Activated T-cell treated with anti-CD3 and anti-CD28 coated beads, Interleukin-2, amount 50 U/mL, for 1 hour (primary cell): ENCODE data around the gene KRT74.

Experiments used
- DNase-seq: peaks from one replicate; pipeline ENCODE4 v3.0.0-alpha.2; 2020

The KRT74 gene

GRCh38 chr12:52518574-52519386 lies 54.9 kb downstream of the KRT74 start:
- DNase-seq, result no peak

GRCh38 chr12:52517888-52518287 lies 55.8 kb downstream of the KRT74 start:
- DNase-seq, result no peak

DNA sequence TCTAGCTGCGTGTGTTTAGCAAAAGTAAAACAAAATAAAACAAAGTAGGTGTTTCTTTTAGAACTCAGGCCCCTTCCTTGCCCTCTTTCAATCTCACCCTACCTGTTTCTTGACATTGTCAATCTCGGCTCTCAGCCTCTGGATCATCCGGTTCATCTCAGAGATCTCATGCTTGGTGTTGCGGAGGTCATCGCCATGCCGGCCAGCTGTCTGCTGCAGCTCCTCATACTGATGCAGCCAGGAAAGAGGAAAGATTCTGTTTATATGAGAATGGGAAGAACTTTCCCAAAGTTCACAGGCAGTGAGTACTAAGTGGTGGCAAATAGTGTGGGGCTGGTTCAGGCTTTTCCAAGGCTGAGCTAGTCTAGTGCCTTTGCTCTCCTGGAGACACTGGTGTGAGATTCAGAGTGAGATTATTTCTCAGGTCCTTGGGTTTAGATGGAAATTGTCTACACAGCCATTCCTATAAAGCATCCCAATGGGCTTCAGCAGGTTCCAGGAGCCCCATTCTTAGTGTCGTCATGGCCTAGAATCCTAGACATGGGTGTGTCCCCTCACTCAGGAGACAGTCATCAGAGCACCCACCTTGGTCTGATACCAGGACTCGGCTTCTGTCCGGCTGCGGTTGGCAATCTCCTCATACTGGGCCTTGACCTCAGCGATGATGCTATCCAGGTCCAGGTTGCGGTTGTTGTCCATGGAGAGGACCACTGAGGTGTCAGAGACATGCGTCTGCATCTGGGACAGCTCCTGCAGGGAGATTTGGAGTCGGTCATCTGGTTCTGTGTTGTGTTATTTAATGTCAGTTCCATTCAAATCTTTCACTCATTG lies 56.4 kb downstream of the KRT74 start:
- no peak for DNase-seq

GRCh38 chr12:52515927-52516831 lies 57.5 kb downstream of the KRT74 start:
- DNase-seq, result no peak
